GM12892 (cell line): Measurements from ENCODE around the gene INPP5E.

ENCODE experiments used
- POLR2A ChIP-seq: IDR thresholded peaks from 2 replicates; pipeline ENCODE4 v1.6.1; 2011; ENCODE audit warnings: low read depth, low read length, control low read depth
- TAF1 ChIP-seq: IDR thresholded peaks from 2 replicates; pipeline ENCODE4 v1.6.1; 2011; ENCODE audit warnings: low read depth, mild to moderate bottlenecking, control low read depth, low read length, borderline replicate concordance

GRCh38 chr9:136433849-136434579, 5.6 kb downstream of the INPP5E start:
- no peak for TF ChIP-seq POLR2A
- no peak for TF ChIP-seq TAF1
